Tibial nerve (tissue), 4 donors: ENCODE data around the gene NUDT7. TPM values are rescaled to one million over a fixed set of nuclear protein-coding genes. Genes with fewer than 3 reads are reported as not detected.

ENCODE experiments used
- total RNA-seq, 4 donors: library from RNA; depleted of rRNA; stranded (reverse); fragments of >200 nt; gene quantifications; one replicate each; pipeline ENCODE4 v1.1.0, GENCODE V29; 2016

Gene NUDT7
- total RNA-seq, 4 donors from 2014 or later = 4.3 to 22.7 (median 11.6) TPM

Other genes with a start within 250 kb of the NUDT7 start
- 10 to 100 TPM in 3 of 4 donors, 1 to 10 TPM in 1; 7.2 to 21.6 (median 19.5) TPM for gene VAT1L, start 66.0 kb downstream of the NUDT7 start, total RNA-seq